Measurements from ENCODE around the gene FAM20B.

GRCh38 chr1:179101566-179101965 lies 75.9 kb downstream of the FAM20B start:
- TF ChIP-seq, protein P1, sequence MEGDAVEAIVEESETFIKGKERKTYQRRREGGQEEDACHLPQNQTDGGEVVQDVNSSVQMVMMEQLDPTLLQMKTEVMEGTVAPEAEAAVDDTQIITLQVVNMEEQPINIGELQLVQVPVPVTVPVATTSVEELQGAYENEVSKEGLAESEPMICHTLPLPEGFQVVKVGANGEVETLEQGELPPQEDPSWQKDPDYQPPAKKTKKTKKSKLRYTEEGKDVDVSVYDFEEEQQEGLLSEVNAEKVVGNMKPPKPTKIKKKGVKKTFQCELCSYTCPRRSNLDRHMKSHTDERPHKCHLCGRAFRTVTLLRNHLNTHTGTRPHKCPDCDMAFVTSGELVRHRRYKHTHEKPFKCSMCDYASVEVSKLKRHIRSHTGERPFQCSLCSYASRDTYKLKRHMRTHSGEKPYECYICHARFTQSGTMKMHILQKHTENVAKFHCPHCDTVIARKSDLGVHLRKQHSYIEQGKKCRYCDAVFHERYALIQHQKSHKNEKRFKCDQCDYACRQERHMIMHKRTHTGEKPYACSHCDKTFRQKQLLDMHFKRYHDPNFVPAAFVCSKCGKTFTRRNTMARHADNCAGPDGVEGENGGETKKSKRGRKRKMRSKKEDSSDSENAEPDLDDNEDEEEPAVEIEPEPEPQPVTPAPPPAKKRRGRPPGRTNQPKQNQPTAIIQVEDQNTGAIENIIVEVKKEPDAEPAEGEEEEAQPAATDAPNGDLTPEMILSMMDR (conservative IDR thresholded peaks at IDR 0.05 in 1 of 2, IDR thresholded peaks at IDR 0.05 in 1 of 2; ENCODE audit: extremely low read depth in 1 of 2, insufficient read depth in 1 of 2, low read depth in 1 of 2, low read length in 2 of 2) = no peak
- no peak for TF ChIP-seq EZH2 (IDR thresholded peaks at IDR 0.05; ENCODE audit: borderline replicate concordance, low read length)
